ENCODE results near the gene NTRK2.

DNA sequence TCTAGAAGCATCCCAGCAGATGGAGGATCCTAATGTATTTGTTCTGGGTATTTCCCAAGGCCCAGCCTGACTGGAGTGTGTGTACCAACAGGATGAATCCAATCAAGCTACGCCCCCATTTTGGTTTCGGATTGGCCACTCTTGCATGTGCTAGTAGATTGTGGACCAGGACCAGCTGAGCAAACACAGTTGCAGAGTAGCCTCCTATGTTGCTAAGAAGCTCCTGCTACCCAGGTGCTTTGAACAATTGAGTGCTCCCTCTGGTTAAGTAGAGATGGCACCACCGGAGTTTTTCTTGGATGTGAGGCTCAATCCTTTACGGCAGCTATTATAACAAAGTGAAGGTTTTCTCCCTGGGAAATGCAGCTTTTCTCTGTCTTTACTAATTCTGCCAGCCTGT is 204.5 kb downstream of the NTRK2 start:
- TF ChIP-seq POLR2A (IDR thresholded peaks at IDR 0.05) (no peak), EP300 (IDR thresholded peaks at IDR 0.05) (no peak)
- TF ChIP-seq, protein P1, sequence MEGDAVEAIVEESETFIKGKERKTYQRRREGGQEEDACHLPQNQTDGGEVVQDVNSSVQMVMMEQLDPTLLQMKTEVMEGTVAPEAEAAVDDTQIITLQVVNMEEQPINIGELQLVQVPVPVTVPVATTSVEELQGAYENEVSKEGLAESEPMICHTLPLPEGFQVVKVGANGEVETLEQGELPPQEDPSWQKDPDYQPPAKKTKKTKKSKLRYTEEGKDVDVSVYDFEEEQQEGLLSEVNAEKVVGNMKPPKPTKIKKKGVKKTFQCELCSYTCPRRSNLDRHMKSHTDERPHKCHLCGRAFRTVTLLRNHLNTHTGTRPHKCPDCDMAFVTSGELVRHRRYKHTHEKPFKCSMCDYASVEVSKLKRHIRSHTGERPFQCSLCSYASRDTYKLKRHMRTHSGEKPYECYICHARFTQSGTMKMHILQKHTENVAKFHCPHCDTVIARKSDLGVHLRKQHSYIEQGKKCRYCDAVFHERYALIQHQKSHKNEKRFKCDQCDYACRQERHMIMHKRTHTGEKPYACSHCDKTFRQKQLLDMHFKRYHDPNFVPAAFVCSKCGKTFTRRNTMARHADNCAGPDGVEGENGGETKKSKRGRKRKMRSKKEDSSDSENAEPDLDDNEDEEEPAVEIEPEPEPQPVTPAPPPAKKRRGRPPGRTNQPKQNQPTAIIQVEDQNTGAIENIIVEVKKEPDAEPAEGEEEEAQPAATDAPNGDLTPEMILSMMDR (IDR thresholded peaks at IDR 0.05) = no peak

Measured in upper lobe of left lung (tissue), 4 donors.